Adrenal gland (tissue), 5 donors: Measurements from ENCODE around the gene BACE1.

Source experiments
- CTCF ChIP-seq, 6 experiments: fragments of 450-650 bp in 4 of 6; fragments of 200-600 bp in 2 of 6; sonication (generic) in 1 of 6; IDR thresholded peaks; 1 replicate in 5 of 6; 2 replicates in 1 of 6; pipeline versions ENCODE4 v1.5.1 to v1.8.0; 2016 to 2021; ENCODE audit warnings: antibody characterized with exemption in 6 of 6, mild to moderate bottlenecking in 2 of 6, moderate library complexity in 1 of 6
- POLR2A ChIP-seq, 2 donors: fragments of 450-650 bp; IDR thresholded peaks; one replicate each; pipeline ENCODE4 v1.6.1; 2017; ENCODE audit warnings: antibody characterized with exemption in 2 of 2, mild to moderate bottlenecking in 2 of 2, moderate library complexity in 1 of 2
- donor health status: DM: no; HTN: no; CAD: no.

- TF ChIP-seq CTCF (IDR thresholded peaks at IDR 0.05) (no peak), POLR2A (IDR thresholded peaks at IDR 0.05) (no peak)
Measured at GRCh38 chr11:117284053-117284452, 32.0 kb downstream of the BACE1 start.
